NCI-H2081 (cell line): Measurements from ENCODE around the gene NONO.
"Not testable (repeated sequence)": the region's sequence is repeated elsewhere in the genome, so short reads cannot be mapped to it uniquely, and the experiment has no call there.

Source experiments
- DNase-seq, 2 experiments: peaks; one replicate each; lab custom pipeline; 2025; lab: John Stamatoyannopoulos, UW

NONO gene

GRCh38 chrX:71291381-71291780 lies 7.9 kb downstream of the NONO start:
- no peak for DNase-seq

- no peak for DNase-seq
Observed at GRCh38 chrX:71292669-71293365, 9.4 kb downstream of the NONO start.

- DNase-seq, result no peak
Observed at GRCh38 chrX:71296806-71297205, 13.4 kb downstream of the NONO start.

GRCh38 chrX:71298119-71298518 lies 14.7 kb downstream of the NONO start:
- no peak for DNase-seq

GRCh38 chrX:71300064-71300463 lies 16.6 kb downstream of the NONO start:
- DNase-seq, result not testable (repeated sequence)

- DNase-seq, result not testable (repeated sequence)
Observed at GRCh38 chrX:71300495-71300894, 17.1 kb downstream of the NONO start.

- DNase-seq, result no peak
Observed at GRCh38 chrX:71301195-71301924, 17.9 kb downstream of the NONO start, which contains the start of gene ITGB1BP2. Gene ITGB1BP2 (plus strand): TSS chrX:71301750. CDS start chrX:71301807, 57 bp downstream.

- no peak for DNase-seq
Observed at GRCh38 chrX:71302461-71303213, 19.2 kb downstream of the NONO start.

- DNase-seq, result no peak
Observed at GRCh38 chrX:71304561-71304960, 21.1 kb downstream of the NONO start.

- no peak for DNase-seq
Observed at GRCh38 chrX:71315917-71316316, 32.5 kb downstream of the NONO start.

GRCh38 chrX:71316959-71317358 lies 33.5 kb downstream of the NONO start:
- DNase-seq, result not testable (repeated sequence)

GRCh38 chrX:71320126-71320525 lies 36.7 kb downstream of the NONO start:
- DNase-seq, result no peak

- DNase-seq, result no peak
Observed at GRCh38 chrX:71321731-71322130, 38.3 kb downstream of the NONO start.

- DNase-seq, result not testable (repeated sequence)
Observed at GRCh38 chrX:71324452-71324851, 41.0 kb downstream of the NONO start.

- DNase-seq, result no peak
Observed at GRCh38 chrX:71326394-71326793, 43.0 kb downstream of the NONO start.

- DNase-seq, result not testable (repeated sequence)
Observed at GRCh38 chrX:71349151-71349665, 65.8 kb downstream of the NONO start.

- DNase-seq, result not testable (repeated sequence)
Observed at GRCh38 chrX:71349867-71350266, 66.4 kb downstream of the NONO start.
